ENCODE results near the gene KLHDC8B. TPM values are rescaled to one million over a fixed set of nuclear protein-coding genes. Genes with fewer than 3 reads are reported as not detected.
A peak's percentile ranks its signal among the peaks of the same experiment; 100 is the strongest.

KLHDC8B gene
- total and polyA plus RNA-seq, 9 of the 15 experiments (the other 6 are each of a cell fraction or from before 2014, with no cell fraction given), result 6.9 to 34.8 (median 25.2) TPM

DNA sequence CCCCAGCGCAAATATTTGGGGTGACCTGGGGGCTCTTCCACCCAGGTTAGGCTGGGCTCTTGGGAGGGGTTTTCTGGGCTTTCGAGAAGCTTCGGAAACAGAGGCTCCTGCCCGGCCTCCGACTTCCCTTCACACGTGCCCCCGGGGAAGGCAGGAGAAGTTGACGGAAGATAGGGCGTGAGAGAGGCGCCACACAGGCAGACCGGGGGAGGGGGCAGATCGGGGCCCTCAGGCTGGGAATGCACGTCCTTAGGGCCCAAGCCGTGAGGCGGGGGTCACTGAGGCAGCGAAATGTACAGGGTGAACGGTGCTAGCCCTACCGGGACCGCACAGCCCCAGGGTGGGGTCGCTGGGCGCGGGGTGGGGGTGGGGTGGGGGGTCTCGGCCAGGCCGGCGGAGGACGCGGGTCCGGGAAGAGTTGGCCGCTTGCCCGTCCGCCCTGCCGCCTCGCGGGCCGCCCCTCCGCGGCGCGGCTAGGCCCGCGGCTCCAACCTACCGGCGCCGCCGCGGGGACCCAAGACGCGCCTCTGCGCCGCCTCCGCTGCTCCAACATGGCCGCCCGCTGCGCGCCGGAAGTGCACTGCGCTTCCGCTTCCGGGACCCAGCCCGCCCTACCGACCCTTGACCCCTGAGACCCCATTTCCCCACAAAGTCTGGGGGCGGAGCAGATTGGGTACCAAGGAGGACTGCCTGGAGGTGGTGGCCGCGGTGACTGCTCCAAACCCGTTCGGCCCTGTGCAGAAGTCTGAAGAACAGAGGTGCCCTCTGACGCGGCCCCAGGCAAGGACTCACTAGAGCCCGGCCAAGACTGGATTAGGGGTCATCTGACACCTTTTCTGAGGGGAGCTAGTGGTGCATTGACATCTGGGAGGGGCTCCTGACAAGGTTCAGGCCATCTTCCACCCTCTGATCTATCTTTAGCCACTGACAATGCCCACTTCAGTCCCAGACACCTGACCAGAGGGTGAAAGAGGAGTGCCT, 5.3 kb upstream of the KLHDC8B start, which contains the start of gene CCDC71 (continued):
- TF ChIP-seq MYNN (IDR thresholded peaks at IDR 0.05), result no peak
- TF ChIP-seq MYNN (CRISPR knock-in tag; IDR thresholded peaks at IDR 0.05), result no peak
- TF ChIP-seq HDAC8 (tag; IDR thresholded peaks at IDR 0.05), result peak; percentile 63; the same call in 1 of the 2 replicates
- peak; percentile 51 for TF ChIP-seq L3MBTL2 (IDR thresholded peaks at IDR 0.05)
- TF ChIP-seq EGR1 (conservative IDR thresholded peaks at IDR 0.05), result peak; percentile 86
- TF ChIP-seq JUND (IDR thresholded peaks at IDR 0.05; ENCODE audit: borderline replicate concordance, low read depth, low read length), result 0 out of 2 replicates have a peak, but pooled peaks have one; percentile 9
- TF ChIP-seq JUND (tag; IDR thresholded peaks at IDR 0.05; ENCODE audit: borderline replicate concordance, low read depth, low read length), result no peak
- peak; percentile 53; the same call in 1 of the 2 replicates for TF ChIP-seq POLR2A (conservative IDR thresholded peaks at IDR 0.05)
- TF ChIP-seq BHLHE40 (IDR thresholded peaks at IDR 0.05; ENCODE audit: low read length), result peak; percentile 55; the same call in 1 of the 2 replicates
- no peak for TF ChIP-seq TAF15 (IDR thresholded peaks at IDR 0.05; ENCODE audit: low read depth, low read length)
- peak; percentile 59 for TF ChIP-seq SMAD4 (CRISPR knock-in tag; conservative IDR thresholded peaks at IDR 0.05)
- TF ChIP-seq USF1 (CRISPR knock-in tag; IDR thresholded peaks at IDR 0.05), result peak; percentile 31; the same call in 1 of the 2 replicates
- TF ChIP-seq DMBX1 (CRISPR knock-in tag; IDR thresholded peaks at IDR 0.05; ENCODE audit: borderline replicate concordance), result peak; percentile 79
- no peak for TF ChIP-seq MAFK (IDR thresholded peaks at IDR 0.05; ENCODE audit: low read length)
- no peak for TF ChIP-seq TRIM28 (IDR thresholded peaks at IDR 0.05)
- peak; percentile 81 for TF ChIP-seq TAF1 (IDR thresholded peaks at IDR 0.05; ENCODE audit: control insufficient read depth, extremely low read depth, insufficient read depth, low read length, severe bottlenecking)
- TF ChIP-seq, protein P1, sequence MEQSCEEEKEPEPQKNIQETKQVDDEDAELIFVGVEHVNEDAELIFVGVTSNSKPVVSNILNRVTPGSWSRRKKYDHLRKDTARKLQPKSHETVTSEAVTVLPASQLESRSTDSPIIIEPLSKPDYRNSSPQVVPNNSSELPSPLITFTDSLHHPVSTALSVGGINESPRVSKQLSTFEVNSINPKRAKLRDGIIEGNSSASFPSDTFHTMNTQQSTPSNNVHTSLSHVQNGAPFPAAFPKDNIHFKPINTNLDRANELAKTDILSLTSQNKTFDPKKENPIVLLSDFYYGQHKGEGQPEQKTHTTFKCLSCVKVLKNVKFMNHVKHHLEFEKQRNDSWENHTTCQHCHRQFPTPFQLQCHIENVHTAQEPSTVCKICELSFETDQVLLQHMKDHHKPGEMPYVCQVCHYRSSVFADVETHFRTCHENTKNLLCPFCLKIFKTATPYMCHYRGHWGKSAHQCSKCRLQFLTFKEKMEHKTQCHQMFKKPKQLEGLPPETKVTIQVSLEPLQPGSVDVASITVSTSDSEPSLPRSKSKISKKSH (CRISPR knock-in tag; IDR thresholded peaks at IDR 0.05), result no peak
- 0 out of 2 replicates have a peak, but pooled peaks have one; percentile 63 for TF ChIP-seq SMAD3 (CRISPR knock-in tag; conservative IDR thresholded peaks at IDR 0.05)
- TF ChIP-seq GTF3C2 (IDR thresholded peaks at IDR 0.05; ENCODE audit: borderline replicate concordance, extremely low read depth, insufficient read length), result peak; percentile 49
- no peak for TF ChIP-seq ZNF124 (CRISPR knock-in tag; IDR thresholded peaks at IDR 0.05)
- TF ChIP-seq GABPB1 (CRISPR knock-in tag; IDR thresholded peaks at IDR 0.05), result peak; percentile 95
- TF ChIP-seq, protein P2, sequence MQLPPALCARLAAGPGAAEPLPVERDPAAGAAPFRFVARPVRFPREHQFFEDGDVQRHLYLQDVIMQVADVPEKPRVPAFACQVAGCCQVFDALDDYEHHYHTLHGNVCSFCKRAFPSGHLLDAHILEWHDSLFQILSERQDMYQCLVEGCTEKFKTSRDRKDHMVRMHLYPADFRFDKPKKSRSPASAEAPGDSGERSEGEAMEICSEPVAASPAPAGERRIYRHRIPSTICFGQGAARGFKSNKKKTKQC (CRISPR knock-in tag; IDR thresholded peaks at IDR 0.05), result peak; percentile 71; the same call in 1 of the 2 replicates

Measured in K562 (cell line).